Measurements from ENCODE around the gene SORBS1.

GRCh38 chr10:95330966-95331453 lies 230.2 kb downstream of the SORBS1 start:
- TF ChIP-seq ZNF274 (IDR thresholded peaks at IDR 0.05; ENCODE audit: low read length) (no peak), ZNF274 (tag by site-specific recombination; IDR thresholded peaks at IDR 0.05; ENCODE audit: borderline replicate concordance) (no peak), CTCF (tag by site-specific recombination; IDR thresholded peaks at IDR 0.05) (no peak), ZNF600 (tag by site-specific recombination; IDR thresholded peaks at IDR 0.05) (no peak), ZNF707 (tag by site-specific recombination; IDR thresholded peaks at IDR 0.05) (no peak), ZBTB1 (tag by site-specific recombination; IDR thresholded peaks at IDR 0.05) (no peak)

Data from HEK293 (cell line).